Astrocyte (in vitro differentiated cells and primary cell): Measurements from ENCODE around the gene SRPRB. TPM values are rescaled to one million over a fixed set of nuclear protein-coding genes. Genes with fewer than 3 reads are reported as not detected.
A peak's percentile ranks its signal among the peaks of the same experiment; 100 is the strongest.

Experiments used
- DNase-seq: peaks from one replicate; pipeline ENCODE4 v3.0.0-alpha.2; 2010; ENCODE audit warnings: low read depth
- FAIRE-seq: peaks from 2 replicates; lab custom pipeline; 2011; peaks lifted over from hg19 to GRCh38; lab: Jason Lieb, UNC
- H2AFZ ChIP-seq: 2 replicates; pipeline ENCODE4 v1.6.0; 2012; ENCODE audit warnings: low read depth, low read length, inconsistent platforms
- H3K27ac ChIP-seq: 2 replicates; pipeline ENCODE4 v1.5.1; 2011; ENCODE audit warnings: low read depth, low read length, inconsistent platforms
- H3K27me3 ChIP-seq: 2 replicates; pipeline ENCODE4 v1.6.0; 2011; ENCODE audit warnings: low read length, inconsistent platforms; ENCODE audit not compliant: insufficient read depth
- H3K36me3 ChIP-seq: 2 replicates; pipeline ENCODE4 v1.5.1; 2011; ENCODE audit warnings: low read length, inconsistent platforms; ENCODE audit not compliant: insufficient read depth
- H3K4me1 ChIP-seq: 2 replicates; pipeline ENCODE4 v1.5.1; 2011; ENCODE audit warnings: low read length, inconsistent platforms; ENCODE audit not compliant: insufficient read depth
- H3K4me2 ChIP-seq: 2 replicates; pipeline ENCODE4 v1.6.0; 2012; ENCODE audit warnings: low read length, inconsistent platforms
- H3K4me3 ChIP-seq: 2 replicates; pipeline ENCODE4 v1.5.1; 2011; ENCODE audit warnings: low read depth, mild to moderate bottlenecking, low read length, inconsistent platforms; ENCODE audit not compliant: insufficient read depth
- H3K79me2 ChIP-seq: 2 replicates; pipeline ENCODE4 v1.6.0; 2012; ENCODE audit warnings: mild to moderate bottlenecking, low read length, inconsistent platforms; ENCODE audit not compliant: insufficient read depth
- H3K9ac ChIP-seq: 2 replicates; pipeline ENCODE4 v1.6.0; 2012; ENCODE audit warnings: mild to moderate bottlenecking, low read length, inconsistent platforms
- H3K9me3 ChIP-seq: 2 replicates; pipeline ENCODE4 v1.5.1; 2012; ENCODE audit warnings: low read depth, mild to moderate bottlenecking, low read length, inconsistent platforms; ENCODE audit not compliant: insufficient read depth
- H4K20me1 ChIP-seq: 2 replicates; pipeline ENCODE4 v1.6.0; 2012; ENCODE audit warnings: low read length, inconsistent platforms; ENCODE audit not compliant: insufficient read depth
- H3K27ac Mint-ChIP-seq: one replicate; pipeline ENCODE4 v1.8.0; 2021; ENCODE audit warnings: mild to moderate bottlenecking, mixed read lengths; ENCODE audit not compliant: unreplicated experiment
- H3K27me3 Mint-ChIP-seq: one replicate; pipeline ENCODE4 v1.8.0; 2021; ENCODE audit warnings: low read depth, mixed read lengths; ENCODE audit not compliant: unreplicated experiment
- H3K36me3 Mint-ChIP-seq: one replicate; pipeline ENCODE4 v1.8.0; 2021; ENCODE audit warnings: low read depth, mixed read lengths; ENCODE audit not compliant: unreplicated experiment
- H3K4me1 Mint-ChIP-seq: one replicate; pipeline ENCODE4 v1.8.0; 2021; ENCODE audit warnings: low read depth, mixed read lengths; ENCODE audit not compliant: unreplicated experiment
- H3K4me3 Mint-ChIP-seq: one replicate; pipeline ENCODE4 v1.8.0; 2021; ENCODE audit warnings: mild to moderate bottlenecking, moderate library complexity, mixed read lengths; ENCODE audit not compliant: unreplicated experiment
- H3K9me3 Mint-ChIP-seq: one replicate; pipeline ENCODE4 v1.8.0; 2021; ENCODE audit warnings: mild to moderate bottlenecking, mixed read lengths; ENCODE audit not compliant: unreplicated experiment
- EZH2 ChIP-seq: IDR thresholded peaks from 2 replicates; pipeline ENCODE4 v1.6.1; 2012; ENCODE audit warnings: mild to moderate bottlenecking, low read length, inconsistent platforms; ENCODE audit not compliant: insufficient read depth
- total RNA-seq: library from RNA; stranded (reverse); gene quantifications from 2 replicates; pipeline ENCODE4 v1.2.1, GENCODE V29; 2021
- TF ChIP-seq, protein P1 (sequence below): IDR thresholded peaks from 2 replicates; pipeline ENCODE4 v1.5.1; 2011; ENCODE audit warnings: low read depth, mild to moderate bottlenecking, inconsistent platforms, low read length, moderate library complexity; ENCODE audit not compliant: insufficient read depth

The SRPRB gene
- total RNA-seq, 1 donor from 2014 or later = 83.8 TPM

GRCh38 chr3:133850034-133850433 is 44.4 kb downstream of the SRPRB start:
- Mint-ChIP-seq H3K9me3 (peaks cover 2% of the 10 kb centered on the region), H3K27me3 (no peaks in the 10 kb centered on the region), H3K4me3 (no peak overlapping the region), H3K27ac (no peak overlapping the region), H3K36me3 (peaks cover 17% of the 10 kb centered on the region), H3K4me1 (peaks cover 8% of the 10 kb centered on the region)
- DNase-seq = no peak
- no peaks in the 10 kb centered on the region for H3K79me2 ChIP-seq
- H3K4me3 ChIP-seq = no peak overlapping the region
- H3K9ac ChIP-seq = no peak overlapping the region
- no peak overlapping the region for H2AFZ ChIP-seq
- no peak for FAIRE-seq
- no peak overlapping the region for H3K4me2 ChIP-seq
- H3K27ac ChIP-seq = no peak overlapping the region
- no peaks in the 10 kb centered on the region for H3K9me3 ChIP-seq
- H3K4me1 ChIP-seq = no peaks in the 10 kb centered on the region
- no peaks in the 10 kb centered on the region for H4K20me1 ChIP-seq
- H3K27me3 ChIP-seq = no peaks in the 10 kb centered on the region
- TF ChIP-seq EZH2 = no peak
- no peaks in the 10 kb centered on the region for H3K36me3 ChIP-seq

DNA sequence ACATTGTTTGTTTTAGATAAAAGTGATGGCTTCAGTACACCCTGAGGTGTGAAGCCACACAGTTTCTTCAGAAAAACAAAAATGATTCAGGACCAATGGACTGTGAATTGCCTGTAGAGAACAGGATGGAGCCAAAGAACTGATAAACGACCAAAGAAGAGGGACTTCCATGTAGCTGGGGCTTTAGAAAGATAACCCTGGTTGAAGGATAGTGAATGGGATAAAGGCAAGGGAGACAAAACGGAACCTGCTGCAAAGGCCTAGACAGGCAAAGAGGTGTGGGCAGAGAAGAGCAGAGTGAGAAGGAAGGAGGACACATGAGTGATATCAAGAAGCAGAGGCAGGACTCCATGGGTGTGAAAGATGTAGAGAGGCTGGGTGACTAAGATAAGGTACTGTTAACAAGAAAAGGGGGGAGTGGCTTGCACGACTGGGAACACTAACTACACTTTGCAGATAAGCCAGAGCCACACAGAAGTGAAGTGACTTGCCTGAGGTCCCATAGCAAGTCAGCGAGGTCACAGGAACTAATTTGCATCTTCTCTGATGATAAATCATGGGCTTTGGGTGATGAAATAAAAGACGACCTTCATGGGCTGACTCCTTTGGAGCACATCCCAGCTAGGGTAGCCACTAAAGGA is 45.8 kb downstream of the SRPRB start:
- Histone ChIP-seq H3K9ac (no peak overlapping the region), H3K79me2 (no peaks in the 10 kb centered on the region), H3K27me3 (no peaks in the 10 kb centered on the region), H3K9me3 (no peaks in the 10 kb centered on the region), H3K4me3 (no peak overlapping the region), H3K36me3 (no peaks in the 10 kb centered on the region), H3K4me2 (no peak overlapping the region), H3K27ac (no peak overlapping the region), H4K20me1 (no peaks in the 10 kb centered on the region), H3K4me1 (peaks cover 5% of the 10 kb centered on the region), H2AFZ (no peak overlapping the region)
- peaks cover 17% of the 10 kb centered on the region for H3K36me3 Mint-ChIP-seq
- peaks cover 2% of the 10 kb centered on the region for H3K9me3 Mint-ChIP-seq
- H3K27ac Mint-ChIP-seq = no peak overlapping the region
- no peak overlapping the region for H3K4me3 Mint-ChIP-seq
- TF ChIP-seq, protein P1, sequence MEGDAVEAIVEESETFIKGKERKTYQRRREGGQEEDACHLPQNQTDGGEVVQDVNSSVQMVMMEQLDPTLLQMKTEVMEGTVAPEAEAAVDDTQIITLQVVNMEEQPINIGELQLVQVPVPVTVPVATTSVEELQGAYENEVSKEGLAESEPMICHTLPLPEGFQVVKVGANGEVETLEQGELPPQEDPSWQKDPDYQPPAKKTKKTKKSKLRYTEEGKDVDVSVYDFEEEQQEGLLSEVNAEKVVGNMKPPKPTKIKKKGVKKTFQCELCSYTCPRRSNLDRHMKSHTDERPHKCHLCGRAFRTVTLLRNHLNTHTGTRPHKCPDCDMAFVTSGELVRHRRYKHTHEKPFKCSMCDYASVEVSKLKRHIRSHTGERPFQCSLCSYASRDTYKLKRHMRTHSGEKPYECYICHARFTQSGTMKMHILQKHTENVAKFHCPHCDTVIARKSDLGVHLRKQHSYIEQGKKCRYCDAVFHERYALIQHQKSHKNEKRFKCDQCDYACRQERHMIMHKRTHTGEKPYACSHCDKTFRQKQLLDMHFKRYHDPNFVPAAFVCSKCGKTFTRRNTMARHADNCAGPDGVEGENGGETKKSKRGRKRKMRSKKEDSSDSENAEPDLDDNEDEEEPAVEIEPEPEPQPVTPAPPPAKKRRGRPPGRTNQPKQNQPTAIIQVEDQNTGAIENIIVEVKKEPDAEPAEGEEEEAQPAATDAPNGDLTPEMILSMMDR = no peak
- no peak for TF ChIP-seq EZH2
- DNase-seq = no peak
- FAIRE-seq = no peak
- H3K4me1 Mint-ChIP-seq = peaks cover 10% of the 10 kb centered on the region
- H3K27me3 Mint-ChIP-seq = no peaks in the 10 kb centered on the region

DNA sequence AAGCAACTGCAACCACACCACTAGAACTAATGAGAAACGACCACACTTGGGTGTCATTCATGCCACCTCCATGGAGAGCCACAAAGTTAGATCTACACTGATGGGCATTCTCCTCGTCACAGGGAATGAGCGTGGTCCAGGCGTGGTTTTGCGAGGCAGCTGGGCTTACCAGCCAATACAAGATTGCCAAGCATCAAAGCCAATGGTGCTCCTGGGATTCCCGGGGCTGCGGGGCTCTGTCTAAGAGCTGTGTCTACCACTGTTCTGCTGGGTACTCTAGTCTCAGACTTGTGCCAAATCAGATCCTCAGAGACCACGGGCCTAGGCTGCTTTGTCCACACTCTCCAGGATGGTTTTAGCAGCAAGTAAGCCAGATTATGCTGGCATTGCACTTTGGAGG is 46.3 kb downstream of the SRPRB start:
- DNase-seq (no peak), FAIRE-seq (no peak)
- Histone ChIP-seq H3K79me2 (no peaks in the 10 kb centered on the region), H3K9ac (no peak overlapping the region), H3K4me2 (no peak overlapping the region), H3K4me3 (no peak overlapping the region), H4K20me1 (no peaks in the 10 kb centered on the region), H3K4me1 (peaks cover 5% of the 10 kb centered on the region), H3K9me3 (no peaks in the 10 kb centered on the region), H2AFZ (no peak overlapping the region), H3K36me3 (no peaks in the 10 kb centered on the region), H3K27me3 (no peaks in the 10 kb centered on the region), H3K27ac (no peak overlapping the region)
- Mint-ChIP-seq H3K36me3 (peaks cover 20% of the 10 kb centered on the region), H3K27ac (peak overlapping the region; percentile 19), H3K4me1 (peaks cover 12% of the 10 kb centered on the region), H3K9me3 (peaks cover 2% of the 10 kb centered on the region), H3K4me3 (no peak overlapping the region), H3K27me3 (no peaks in the 10 kb centered on the region)
- TF ChIP-seq, protein P1 = no peak
- TF ChIP-seq EZH2 = no peak
